NCI-H2029 treated with DMSO at 0.1 percent for 48 hours (cell line): Measurements from ENCODE around the gene CAND2.
"Not testable (repeated sequence)": the region's sequence is repeated elsewhere in the genome, so short reads cannot be mapped to it uniquely, and the experiment has no call there.

Experiments used
- DNase-seq: peaks from one replicate; lab custom pipeline; 2025; lab: John Stamatoyannopoulos, UW

CAND2 gene

DNA sequence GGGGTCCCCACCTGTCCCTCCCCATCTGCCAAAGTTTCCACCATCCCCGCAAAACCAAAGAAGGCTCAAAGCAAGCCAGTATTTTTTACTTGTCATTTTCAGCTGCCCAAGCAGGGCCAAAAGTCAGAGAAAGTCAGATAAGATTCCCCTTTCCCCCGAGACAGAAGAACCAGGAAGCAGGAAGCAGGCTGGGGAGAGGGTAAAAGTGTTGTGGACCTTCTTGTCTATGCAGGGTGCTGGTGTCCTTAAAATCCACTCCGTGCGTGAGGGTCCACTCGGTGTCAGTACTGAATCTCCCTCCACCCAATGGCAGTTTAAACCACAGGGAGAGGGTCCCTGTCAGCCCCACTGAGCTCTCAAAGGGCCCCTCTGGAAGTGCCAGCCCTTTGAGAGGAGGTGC is 65.1 kb downstream of the CAND2 start:
- no peak for DNase-seq

DNA sequence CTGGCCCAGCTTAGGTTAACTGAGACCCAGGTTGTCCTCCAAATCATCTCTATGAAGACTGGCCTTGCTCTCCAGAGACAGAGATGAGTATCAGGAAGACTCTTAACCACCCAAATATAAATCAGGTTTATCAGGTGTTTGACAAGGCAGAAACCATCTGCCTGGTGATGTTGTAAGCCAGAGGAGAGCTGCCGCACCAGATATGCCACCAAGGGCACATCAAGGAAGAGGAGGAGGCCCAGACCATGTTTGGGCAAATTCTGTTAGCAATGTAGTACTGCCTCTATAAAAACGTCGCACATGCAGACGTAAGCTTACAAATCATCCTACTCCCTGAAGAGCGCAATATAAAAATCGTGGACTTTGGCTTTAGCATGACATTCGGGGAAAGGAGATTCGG is 65.9 kb downstream of the CAND2 start:
- DNase-seq: no peak

DNA sequence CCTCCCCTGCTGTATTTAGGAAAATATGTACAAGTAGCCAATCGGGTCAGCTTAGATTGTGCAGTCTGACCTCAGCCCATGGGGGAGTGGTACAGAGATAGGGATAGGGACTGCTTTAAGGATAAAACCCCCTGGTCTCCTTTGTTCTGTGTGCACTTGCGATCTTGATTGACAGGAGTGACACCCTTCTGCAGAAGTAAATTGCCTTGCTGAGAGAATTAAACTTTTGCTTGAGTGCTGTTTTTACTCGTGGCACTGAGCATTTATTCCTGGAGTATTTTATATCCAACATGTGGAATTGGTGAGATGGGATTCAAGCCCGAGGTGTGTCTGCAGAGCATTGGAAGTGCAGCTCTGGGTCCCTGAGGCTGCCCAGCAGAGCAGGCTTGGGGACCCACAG is 68.8 kb downstream of the CAND2 start:
- DNase-seq: no peak

DNA sequence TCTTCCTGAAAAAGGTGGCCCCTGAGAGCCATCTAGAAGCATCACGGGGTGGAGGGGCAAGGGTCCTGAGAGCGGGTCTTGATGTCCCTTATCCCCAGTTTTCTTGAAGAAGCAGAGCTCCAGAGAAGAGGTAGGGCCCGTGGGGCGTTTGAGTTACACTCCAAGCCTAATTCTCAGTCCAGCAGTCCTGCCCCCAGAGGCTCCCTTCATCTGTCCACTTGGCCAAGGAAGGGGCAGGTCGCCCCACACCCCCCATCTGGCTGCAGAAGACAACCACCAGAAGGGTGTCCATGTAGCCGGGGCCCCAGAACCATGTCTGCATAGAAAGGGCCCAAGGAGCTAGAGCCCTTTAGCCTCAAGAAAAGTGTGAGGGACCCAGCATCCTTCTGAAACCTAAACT is 70.4 kb downstream of the CAND2 start:
- DNase-seq: no peak

DNA sequence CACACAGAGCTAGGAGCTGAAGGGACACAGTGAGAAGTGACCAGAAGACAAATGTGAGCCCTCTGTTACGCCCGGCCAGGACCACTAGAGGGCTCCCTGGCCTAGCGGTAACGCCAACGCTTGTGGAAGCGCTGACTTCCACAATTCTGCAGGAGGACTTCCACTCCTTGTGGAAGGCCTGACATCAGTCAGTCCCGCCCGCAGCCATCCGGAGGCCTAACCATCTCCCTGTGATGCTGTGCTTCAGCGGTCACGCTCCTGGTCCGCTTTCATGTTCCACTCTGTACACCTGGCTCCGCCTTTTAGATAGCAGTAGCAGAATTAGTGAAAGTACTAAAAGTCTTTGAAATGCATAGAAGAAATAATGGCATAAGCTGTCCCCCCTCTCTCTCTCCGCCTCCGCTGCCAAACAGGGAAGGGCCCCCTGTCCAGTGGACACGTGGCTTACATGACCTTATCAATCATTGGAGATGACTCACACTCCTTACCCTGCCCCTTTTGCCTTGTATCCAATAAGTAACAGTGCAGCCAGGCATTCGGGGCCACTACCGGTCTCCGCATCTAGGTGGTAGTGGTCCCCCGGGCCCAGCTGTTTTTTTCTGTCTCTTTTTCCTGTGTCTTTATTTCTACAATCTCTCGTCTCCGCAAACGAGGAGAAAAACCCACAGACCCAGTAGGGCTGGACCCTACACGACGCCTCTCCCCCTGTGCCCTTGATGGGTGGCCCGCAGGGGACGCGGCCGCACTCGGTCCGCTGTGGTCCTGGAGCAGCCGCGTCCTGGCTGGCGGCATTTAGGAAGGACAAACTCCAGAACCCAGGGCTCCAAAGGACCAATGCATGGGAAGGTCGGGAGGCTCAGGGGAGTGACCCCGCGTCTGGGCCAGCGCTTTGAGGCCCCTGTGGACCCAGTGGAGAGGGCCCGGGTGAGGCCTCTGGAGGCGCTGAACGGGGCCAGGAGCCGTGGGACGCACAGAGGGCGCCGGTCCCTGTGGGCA is 71.9 kb downstream of the CAND2 start:
- peak; percentile 52 for DNase-seq

- DNase-seq: no peak
These were observed 72.6 kb downstream of the CAND2 start for GRCh38 chr3:12869035-12869621.

GRCh38 chr3:12870942-12871341 is 74.5 kb downstream of the CAND2 start:
- DNase-seq: no peak

GRCh38 chr3:12871404-12871983 is 75.0 kb downstream of the CAND2 start:
- no peak for DNase-seq

DNA sequence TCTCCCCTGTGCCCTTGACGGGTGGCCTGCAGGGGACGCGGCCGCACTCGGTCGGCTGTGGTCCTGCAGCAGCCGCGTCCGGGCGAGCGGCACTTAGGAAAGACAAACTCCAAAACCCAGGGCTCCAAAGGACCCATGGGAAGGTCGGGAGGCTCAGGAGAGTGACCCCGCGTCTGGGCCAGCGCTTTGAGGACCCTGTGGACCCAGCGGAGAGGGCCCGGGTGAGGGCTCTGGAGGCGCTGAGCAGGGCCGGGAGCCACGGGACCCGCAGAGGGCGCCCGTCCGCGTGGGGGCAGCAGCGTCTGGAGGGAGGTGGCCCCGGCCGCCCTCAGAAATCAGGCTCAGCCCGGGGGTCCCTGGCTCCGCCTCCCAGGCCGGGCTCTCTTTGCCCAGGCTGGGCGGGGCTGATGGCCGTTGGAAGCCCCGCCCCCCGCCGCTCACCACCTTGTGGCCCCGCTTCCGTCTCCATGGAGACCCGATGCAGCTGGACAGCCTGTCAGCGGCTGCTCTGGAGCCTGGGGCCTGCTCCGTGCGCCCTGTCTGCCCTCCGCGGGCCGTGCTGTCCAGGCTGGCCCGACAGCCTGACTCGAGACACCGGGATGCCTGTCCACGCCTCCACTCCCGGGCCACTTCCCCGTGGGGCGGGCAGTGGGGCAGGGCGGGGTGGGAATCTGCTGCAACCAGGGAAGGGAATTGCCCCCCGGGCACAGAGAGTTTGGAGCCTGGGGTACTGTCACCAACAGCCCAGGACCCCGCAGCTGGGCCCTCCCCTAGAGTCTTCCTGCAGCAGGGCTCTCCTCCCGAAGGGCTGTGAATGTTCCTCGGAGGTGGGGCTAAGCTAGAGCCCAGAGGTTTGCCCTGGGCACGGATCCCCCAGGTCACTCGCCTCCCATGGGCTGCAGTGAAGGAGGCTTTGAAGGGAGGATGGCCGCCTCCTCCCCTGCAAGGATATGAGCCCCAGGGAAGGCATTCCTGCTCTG is 79.7 kb downstream of the CAND2 start:
- no peak for DNase-seq

GRCh38 chr3:12877040-12877439 is 80.6 kb downstream of the CAND2 start:
- no peak for DNase-seq

- no peak for DNase-seq
These were observed 81.7 kb downstream of the CAND2 start for GRCh38 chr3:12878141-12878574.

GRCh38 chr3:12878758-12879157 is 82.3 kb downstream of the CAND2 start:
- not testable (repeated sequence) for DNase-seq

DNA sequence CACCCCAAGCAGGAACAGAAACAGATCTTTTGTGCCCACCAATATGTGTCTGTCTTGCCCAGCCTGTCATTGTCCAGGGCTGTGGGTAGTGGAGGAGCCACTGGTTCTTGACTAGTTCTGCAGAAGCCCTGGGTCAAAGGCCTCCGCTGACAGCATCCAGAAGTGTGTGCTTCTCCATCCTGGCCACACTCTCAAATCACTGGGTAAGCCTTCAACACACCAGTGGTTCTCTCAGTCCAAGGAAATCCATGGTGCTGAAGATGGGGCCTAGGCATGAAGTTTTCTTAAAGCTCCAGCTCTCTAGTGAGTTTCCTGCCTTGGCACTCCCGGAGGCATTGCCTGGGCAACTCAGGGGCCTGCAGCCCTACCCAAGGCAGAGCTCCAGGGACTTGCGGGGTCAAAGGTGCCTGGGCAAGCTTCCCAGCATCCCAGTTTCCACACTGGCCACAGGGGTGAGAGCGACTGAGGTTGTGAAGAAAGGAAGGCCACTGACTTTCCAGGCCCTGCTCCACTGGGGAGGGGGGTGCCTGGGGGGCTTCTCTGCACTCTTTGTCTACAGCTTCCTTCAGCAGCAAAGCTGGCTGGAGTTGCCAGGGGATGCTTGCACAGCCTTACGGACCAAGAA is 82.8 kb downstream of the CAND2 start:
- no peak for DNase-seq

DNA sequence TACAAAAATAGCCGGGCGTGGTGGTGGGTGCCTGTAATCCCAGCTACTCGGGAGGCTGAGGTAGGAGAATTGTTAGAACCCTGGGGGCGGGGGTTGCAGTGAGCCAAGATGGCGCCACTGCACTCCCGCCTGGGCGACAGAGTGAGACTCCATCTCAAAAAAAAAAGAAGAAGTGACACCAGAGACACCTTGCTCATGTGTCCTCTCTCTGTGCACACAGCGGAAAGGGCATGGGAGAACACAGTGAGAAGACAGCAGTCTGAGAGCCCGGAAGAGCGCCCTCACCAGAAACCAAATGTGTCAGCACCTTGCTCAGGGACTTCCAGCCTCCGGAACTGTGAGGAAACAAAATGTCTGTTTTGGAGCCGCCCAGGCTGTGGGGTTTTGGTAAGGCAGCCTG is 85.4 kb downstream of the CAND2 start:
- not testable (repeated sequence) for DNase-seq

- no peak for DNase-seq
These were observed 86.1 kb downstream of the CAND2 start for GRCh38 chr3:12882336-12883310.

DNA sequence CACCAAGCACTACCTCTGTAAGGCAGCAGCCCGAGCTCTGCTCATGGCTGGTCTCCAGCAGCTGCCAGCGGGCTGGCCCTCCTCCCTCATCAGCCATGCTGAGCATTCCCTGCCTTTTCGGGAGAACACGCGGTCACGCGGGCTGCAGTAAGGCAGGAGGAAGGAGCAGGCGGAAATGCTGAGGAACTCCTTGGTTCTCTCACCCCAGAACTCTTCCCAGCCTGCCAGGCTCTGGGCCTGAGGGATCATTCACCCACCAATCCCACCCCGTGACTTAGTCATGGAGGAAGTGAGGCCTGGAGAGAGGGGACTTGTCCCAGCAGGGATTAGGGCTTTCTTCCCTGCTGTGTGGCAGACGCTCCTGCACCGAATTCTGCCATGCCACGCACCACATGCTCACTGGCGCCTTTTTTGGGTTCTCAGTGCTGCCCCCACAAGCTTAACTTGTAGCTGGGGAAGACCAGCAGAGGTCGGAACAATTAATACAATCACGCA is 87.8 kb downstream of the CAND2 start:
- DNase-seq: no peak
